Psoas muscle (tissue), 8 donors: Measurements from ENCODE around the gene RNF133. TPM values are rescaled to one million over a fixed set of nuclear protein-coding genes. Genes with fewer than 3 reads are reported as not detected.

Source experiments
- ATAC-seq, 4 donors: fragments of 200-7000 bp; cut with Tn5 transposase; one replicate each; pipeline ENCODE4 v1.9.1; 2020; ENCODE audit warnings: moderate library complexity in 3 of 4, mild to moderate bottlenecking in 2 of 4
- DNase-seq, 2 donors: peaks; one replicate each; pipeline ENCODE4 v3.0.0-alpha.2; 2020
- H3K27ac ChIP-seq: fragments of 200-600 bp; one replicate; pipeline ENCODE4 v1.8.0; 2022
- H3K27me3 ChIP-seq, 3 donors: fragments of 200-600 bp in 1 of 3; one replicate each; pipeline versions ENCODE4 v1.6.1 to v1.8.0; 2013 to 2022; ENCODE audit warnings: low read length in 2 of 3, mild to moderate bottlenecking in 2 of 3, moderate library complexity in 1 of 3; ENCODE audit not compliant: insufficient read depth in 3 of 3
- H3K36me3 ChIP-seq, 2 donors: fragments of 200-600 bp in 1 of 2; one replicate each; pipeline versions ENCODE4 v1.6.1 to v1.8.0; 2013 to 2022; ENCODE audit warnings: low read depth in 1 of 2, mild to moderate bottlenecking in 1 of 2, moderate library complexity in 1 of 2; ENCODE audit not compliant: insufficient read depth in 1 of 2
- H3K4me1 ChIP-seq: fragments of 200-600 bp; one replicate; pipeline ENCODE4 v1.8.0; 2022
- H3K4me3 ChIP-seq: fragments of 200-600 bp; one replicate; pipeline ENCODE4 v1.8.0; 2022; ENCODE audit warnings: mild to moderate bottlenecking
- H3K9me3 ChIP-seq: fragments of 200-600 bp; one replicate; pipeline ENCODE4 v1.8.0; 2022
- WGBS, 3 donors: extraction: QIAGEN DNeasy Blood & Tissue Kit; methylation state at CpG; one replicate each; pipeline versions ENCODE4 v1.1.6 to v1.1.7; 2013; 5-methylcytosine and 5-hydroxymethylcytosine counted together
- intact Hi-C, 2 donors: fragments of 100-400 bp; cut with DNase I; formaldehyde crosslinking; loops; one replicate each; pipeline versions ENCODE4 v1.11.0 to v1.14.2; 2022
- polyA plus RNA-seq, 3 donors: library from polyadenylated mRNA; stranded (reverse); fragments of 200-250 nt; gene quantifications; one replicate each; pipeline ENCODE4 v1.2.3, GENCODE V29; 2013
- total RNA-seq, 4 donors: library from RNA; stranded (reverse); fragmentation: NEBNext Ultra II Directional in 2 of 4; extraction: Animal tissue kit (Norgen Biotek cat#: 25700) in 2 of 4; gene quantifications; one replicate each; pipeline versions ENCODE4 v1.2.1 to v1.2.4, GENCODE V29; 2021 to 2023
- TF ChIP-seq, protein P1 (sequence below): fragments of 200-600 bp; IDR thresholded peaks from one replicate; pipeline ENCODE4 v1.8.0; 2022; ENCODE audit warnings: antibody characterized with exemption
- donor health status: healthy with polysubstance abuse.
- donor health status: DM: no; HTN: no; CAD: no; lungs with moderate emphysema.
- donor health status: Bipolar disorder and iron deficiency.
- donor health status: healthy.
- donor health status: DM: yes; HTN: yes; CAD: no.
- donor health status: DM: no; HTN: no; CAD: no.
- donor health status: DM: no; HTN: no; CAD: no.
- donor health status: DM: yes; HTN: yes; CAD: no.

Gene RNF133
- total and polyA plus RNA-seq, 7 donors, result 0.16 TPM; not detected in 6

DNA sequence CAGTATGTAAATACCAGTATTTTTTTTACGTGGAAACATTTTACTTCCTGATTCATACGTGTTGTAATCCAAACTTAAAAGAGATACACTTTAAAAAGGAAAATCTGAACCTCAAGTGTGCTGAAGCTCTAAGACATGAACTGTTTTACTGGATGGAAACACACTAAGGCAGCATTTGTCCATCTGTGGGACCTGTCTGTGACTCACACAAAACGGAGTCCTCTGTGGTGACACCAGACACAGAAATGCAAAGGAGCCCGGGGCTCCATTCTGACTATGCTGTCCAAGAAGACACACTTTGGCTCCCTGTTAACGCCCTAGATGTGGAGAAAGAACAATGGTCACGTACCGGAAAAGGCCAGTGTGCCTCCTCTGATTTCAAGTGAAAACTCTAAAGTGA lies 23.9 kb downstream of the RNF133 start:
- no peaks in the 10 kb centered on the region for H3K4me1 ChIP-seq
- DNase-seq, result no peak
- no peaks in the 10 kb centered on the region for H3K36me3 ChIP-seq
- no peak overlapping the region for H3K27ac ChIP-seq
- intact Hi-C loops, result no loop called here
- no peak overlapping the region for H3K4me3 ChIP-seq
- H3K9me3 ChIP-seq, result no peaks in the 10 kb centered on the region
- no peaks in the 10 kb centered on the region for H3K27me3 ChIP-seq
- TF ChIP-seq, protein P1, sequence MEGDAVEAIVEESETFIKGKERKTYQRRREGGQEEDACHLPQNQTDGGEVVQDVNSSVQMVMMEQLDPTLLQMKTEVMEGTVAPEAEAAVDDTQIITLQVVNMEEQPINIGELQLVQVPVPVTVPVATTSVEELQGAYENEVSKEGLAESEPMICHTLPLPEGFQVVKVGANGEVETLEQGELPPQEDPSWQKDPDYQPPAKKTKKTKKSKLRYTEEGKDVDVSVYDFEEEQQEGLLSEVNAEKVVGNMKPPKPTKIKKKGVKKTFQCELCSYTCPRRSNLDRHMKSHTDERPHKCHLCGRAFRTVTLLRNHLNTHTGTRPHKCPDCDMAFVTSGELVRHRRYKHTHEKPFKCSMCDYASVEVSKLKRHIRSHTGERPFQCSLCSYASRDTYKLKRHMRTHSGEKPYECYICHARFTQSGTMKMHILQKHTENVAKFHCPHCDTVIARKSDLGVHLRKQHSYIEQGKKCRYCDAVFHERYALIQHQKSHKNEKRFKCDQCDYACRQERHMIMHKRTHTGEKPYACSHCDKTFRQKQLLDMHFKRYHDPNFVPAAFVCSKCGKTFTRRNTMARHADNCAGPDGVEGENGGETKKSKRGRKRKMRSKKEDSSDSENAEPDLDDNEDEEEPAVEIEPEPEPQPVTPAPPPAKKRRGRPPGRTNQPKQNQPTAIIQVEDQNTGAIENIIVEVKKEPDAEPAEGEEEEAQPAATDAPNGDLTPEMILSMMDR, result no peak
- ATAC-seq, result no peak
- WGBS, 3 donors, result 35 to 48% (median 45%) methylated on average over 7 of the region's 7 CpGs

DNA sequence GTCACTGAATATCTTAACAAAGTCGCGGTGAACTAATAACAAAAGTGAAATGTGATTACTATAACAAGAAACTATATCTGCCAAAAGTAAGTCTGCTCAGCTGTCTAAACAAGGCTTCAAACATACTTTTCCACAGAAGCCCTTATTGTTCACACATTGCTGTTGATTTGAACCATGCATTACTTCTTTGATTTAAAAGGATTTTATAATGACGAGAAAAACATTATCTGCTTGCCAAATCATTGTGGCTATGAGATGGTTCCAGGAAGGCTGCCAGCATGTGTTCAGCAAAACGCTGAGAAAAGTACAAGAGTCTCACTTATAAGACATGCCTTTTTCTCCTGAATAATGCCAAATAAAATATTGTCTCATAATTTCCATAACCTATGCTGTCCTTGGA lies 24.4 kb downstream of the RNF133 start:
- Histone ChIP-seq H3K9me3 (no peaks in the 10 kb centered on the region), H3K4me3 (no peak overlapping the region), H3K4me1 (no peaks in the 10 kb centered on the region), H3K27ac (no peak overlapping the region), H3K36me3 (no peaks in the 10 kb centered on the region), H3K27me3 (no peaks in the 10 kb centered on the region)
- intact Hi-C loops, result no loop called here
- ATAC-seq (no peak), DNase-seq (no peak)
- TF ChIP-seq, protein P1, result no peak
- 13 to 24% (median 16%) methylated on average over 4 of the region's 4 CpGs for WGBS, 3 donors

DNA sequence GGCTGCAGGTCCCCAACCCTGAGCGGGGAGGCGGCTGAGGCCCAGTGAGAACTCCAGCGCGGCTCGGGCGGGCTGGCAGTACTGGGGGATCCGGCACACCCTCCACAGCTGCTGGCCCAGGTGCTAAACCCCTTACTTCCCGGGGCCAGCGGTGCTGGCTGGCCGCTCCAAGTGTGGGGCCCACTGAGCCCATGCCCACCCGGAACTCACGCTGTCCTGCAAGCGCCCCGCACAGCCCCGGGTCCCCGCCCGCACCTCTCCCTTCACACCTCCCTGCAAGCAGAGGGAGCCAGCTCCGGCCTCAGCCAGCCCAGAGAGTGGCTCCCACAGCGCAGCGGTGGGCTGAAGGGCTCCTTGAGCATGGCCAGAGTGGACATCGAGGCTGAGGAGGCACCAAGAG lies 25.0 kb downstream of the RNF133 start:
- no peak for DNase-seq
- no peak overlapping the region for H3K4me3 ChIP-seq
- no peaks in the 10 kb centered on the region for H3K27me3 ChIP-seq
- WGBS, 3 donors, result 91 to 98% (median 94%) methylated on average over 19 to 21 of the region's 21 CpGs
- intact Hi-C loops, result no loop called here
- H3K36me3 ChIP-seq, result no peaks in the 10 kb centered on the region
- H3K4me1 ChIP-seq, result no peaks in the 10 kb centered on the region
- no peak overlapping the region for H3K27ac ChIP-seq
- no peak for ATAC-seq
- TF ChIP-seq, protein P1, result no peak
- H3K9me3 ChIP-seq, result no peaks in the 10 kb centered on the region

DNA sequence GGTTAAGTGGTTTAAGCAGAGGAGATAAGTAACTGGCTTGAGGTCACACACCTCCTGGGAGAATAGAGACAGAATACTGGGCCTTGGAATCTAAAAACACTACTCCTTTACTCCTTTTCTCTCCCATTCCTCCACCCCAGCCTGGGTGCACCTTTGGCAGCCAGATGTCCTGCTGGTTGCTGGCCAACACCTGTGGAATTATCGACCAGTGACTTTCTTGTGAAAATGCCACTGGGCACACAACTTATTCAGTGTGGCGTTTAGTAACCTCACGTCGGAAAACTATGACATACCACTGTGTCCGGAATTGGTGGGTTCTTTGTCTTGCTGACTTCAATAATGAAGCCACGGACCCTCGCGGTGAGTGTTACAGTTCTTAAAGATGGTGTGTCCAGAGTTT lies 26.4 kb downstream of the RNF133 start:
- ATAC-seq, result no peak
- intact Hi-C loops, result no loop called here
- Histone ChIP-seq H3K36me3 (no peaks in the 10 kb centered on the region), H3K4me3 (no peak overlapping the region), H3K27ac (no peak overlapping the region), H3K9me3 (no peaks in the 10 kb centered on the region), H3K4me1 (no peaks in the 10 kb centered on the region), H3K27me3 (no peaks in the 10 kb centered on the region)
- DNase-seq, result no peak
- TF ChIP-seq, protein P1, result no peak
- 88 to 91% (median 89%) methylated on average over 8 of the region's 8 CpGs for WGBS, 3 donors

DNA sequence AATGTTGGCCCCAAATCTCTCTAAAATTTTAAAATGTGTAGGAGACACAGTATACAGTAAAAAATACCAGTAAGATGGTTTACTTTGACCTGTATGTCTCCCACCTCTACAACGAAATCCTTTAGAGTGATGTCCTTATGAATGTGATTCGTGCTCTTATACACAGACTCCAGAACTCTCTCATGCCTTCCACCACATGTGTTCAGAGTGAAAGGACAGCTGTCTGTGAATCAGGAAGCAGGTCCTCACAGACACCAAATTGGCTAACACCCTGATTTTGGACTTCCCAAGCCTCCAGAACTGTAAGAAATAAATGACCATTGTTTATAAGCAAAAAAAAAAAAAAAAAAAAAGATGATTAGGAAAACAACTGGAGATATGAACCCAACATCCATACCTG lies 35.2 kb downstream of the RNF133 start:
- intact Hi-C loops, result no loop called here

More for the DNA sequence above, 35.2 kb downstream of the RNF133 start:
- Histone ChIP-seq H3K9me3 (no peaks in the 10 kb centered on the region), H3K27ac (no peak overlapping the region), H3K4me1 (no peaks in the 10 kb centered on the region), H3K36me3 (no peaks in the 10 kb centered on the region), H3K4me3 (no peak overlapping the region), H3K27me3 (no peaks in the 10 kb centered on the region)
- ATAC-seq (no peak), DNase-seq (no peak)
- WGBS, 3 donors, result 30 to 65% (median 41%) methylated on average over 2 of the region's 2 CpGs
- TF ChIP-seq, protein P1, result no peak
